ENCODE results near the gene UFL1. TPM values are rescaled to one million over a fixed set of nuclear protein-coding genes. Genes with fewer than 3 reads are reported as not detected.
"Not testable (repeated sequence)": the region's sequence is repeated elsewhere in the genome, so short reads cannot be mapped to it uniquely, and the experiment has no call there.

Gene UFL1
- total RNA-seq, result 10 to 100 TPM; 18.6 to 25.9 TPM
- 10 to 100 TPM; 13.1 to 16.9 TPM for polyA plus RNA-seq

DNA sequence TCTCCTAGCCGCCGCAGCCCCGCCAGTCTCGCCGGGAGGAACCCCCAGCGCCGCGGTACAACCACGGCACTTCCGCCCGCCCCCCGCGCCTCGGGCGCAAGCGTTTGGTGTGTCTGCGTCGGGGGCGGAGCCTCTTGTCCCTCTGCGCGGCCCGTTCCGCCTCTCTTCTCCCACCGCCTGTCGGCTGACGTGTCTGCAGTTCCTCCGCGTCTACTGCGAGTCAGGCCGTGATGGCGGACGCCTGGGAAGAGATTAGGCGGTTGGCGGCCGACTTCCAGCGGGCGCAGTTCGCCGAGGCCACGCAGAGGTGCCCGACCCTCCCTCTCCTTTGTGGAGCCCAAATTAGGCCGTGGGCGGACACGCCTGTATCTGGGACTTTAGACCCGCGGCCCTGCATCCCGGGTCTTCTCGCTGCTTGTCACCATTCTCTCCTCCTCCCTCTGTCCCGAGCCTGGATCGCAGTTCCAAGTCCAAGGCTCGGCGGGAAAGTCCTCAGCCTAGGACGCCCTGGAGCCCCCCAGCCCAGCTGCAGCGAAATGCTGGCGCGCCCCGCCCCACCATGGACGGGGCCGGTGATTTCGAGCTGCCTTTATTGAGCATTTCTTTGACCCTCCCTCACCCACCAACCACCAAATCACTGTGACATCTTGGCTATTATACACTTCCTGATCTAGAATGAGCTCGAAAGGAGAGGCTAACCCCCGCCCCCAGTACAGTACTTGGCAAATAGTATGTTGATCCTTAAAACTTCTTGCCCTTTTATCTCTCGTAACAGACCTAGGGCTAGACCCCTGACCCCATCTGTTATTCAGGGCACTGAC lies at the start of gene UFL1:
UFL1 (plus strand) TSS at position 163 of the 821 bp plus-strand sequence; CDS start at position 231, 68 bp downstream.
- Histone ChIP-seq H3K27ac (ENCODE audit: low read depth in 1 of 2, low read length in 2 of 2) (peak within 1 kb of the TSS; percentile 98 to 100), H3K4me1 (ENCODE audit: control insufficient read depth in 4 of 4, insufficient read depth in 4 of 4, low read length in 3 of 4) (peaks cover 0 to 24% (median 8%) of the 10 kb centered on the region in 4 donors), H3K9ac (ENCODE audit: low read depth in 1 of 2, low read length in 2 of 2) (peak within 1 kb of the TSS; percentile 96 to 100), H3K4me3 (ENCODE audit: low read depth in 1 of 3, low read length in 3 of 3) (peak within 1 kb of the TSS; percentile 62 to 98 (median 94)), H3K9me3 (ENCODE audit: control insufficient read depth in 4 of 4, low read length in 3 of 4) (no peaks in the 10 kb centered on the region), H3K27me3 (ENCODE audit: control insufficient read depth in 4 of 4, insufficient read depth in 4 of 4, low read length in 3 of 4) (no peaks in the 10 kb centered on the region), H3K36me3 (ENCODE audit: control insufficient read depth in 4 of 4, insufficient read depth in 3 of 4, low read depth in 1 of 4, low read length in 3 of 4) (peaks cover 1 to 17% (median 10%) of the 10 kb centered on the region in 4 donors)
- peak; percentile 91 for DNase-seq (ENCODE audit: low spot score)
- TF ChIP-seq, protein P1, sequence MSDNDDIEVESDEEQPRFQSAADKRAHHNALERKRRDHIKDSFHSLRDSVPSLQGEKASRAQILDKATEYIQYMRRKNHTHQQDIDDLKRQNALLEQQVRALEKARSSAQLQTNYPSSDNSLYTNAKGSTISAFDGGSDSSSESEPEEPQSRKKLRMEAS (IDR thresholded peaks at IDR 0.05), result no peak
- TF ChIP-seq HNF4A (conservative IDR thresholded peaks at IDR 0.05), result peak; percentile 60 to 68
- TF ChIP-seq NR2F2 (IDR thresholded peaks at IDR 0.05), result no peak
- peak in 1 of 2 donors; percentile 40 for TF ChIP-seq RAD21 (IDR thresholded peaks at IDR 0.05)
- peak; percentile 59 for TF ChIP-seq SP1 (IDR thresholded peaks at IDR 0.05)
- peak in 1 of 2 donors; percentile 83 for TF ChIP-seq GABPA (IDR thresholded peaks at IDR 0.05 in 1 of 2, conservative IDR thresholded peaks at IDR 0.05 in 1 of 2)
- no peak for TF ChIP-seq HNF4G (IDR thresholded peaks at IDR 0.05)
- TF ChIP-seq TAF1 (conservative IDR thresholded peaks at IDR 0.05), result peak; percentile 93
- TF ChIP-seq YY1 (IDR thresholded peaks at IDR 0.05), result peak; percentile 98
- TF ChIP-seq, protein P2, sequence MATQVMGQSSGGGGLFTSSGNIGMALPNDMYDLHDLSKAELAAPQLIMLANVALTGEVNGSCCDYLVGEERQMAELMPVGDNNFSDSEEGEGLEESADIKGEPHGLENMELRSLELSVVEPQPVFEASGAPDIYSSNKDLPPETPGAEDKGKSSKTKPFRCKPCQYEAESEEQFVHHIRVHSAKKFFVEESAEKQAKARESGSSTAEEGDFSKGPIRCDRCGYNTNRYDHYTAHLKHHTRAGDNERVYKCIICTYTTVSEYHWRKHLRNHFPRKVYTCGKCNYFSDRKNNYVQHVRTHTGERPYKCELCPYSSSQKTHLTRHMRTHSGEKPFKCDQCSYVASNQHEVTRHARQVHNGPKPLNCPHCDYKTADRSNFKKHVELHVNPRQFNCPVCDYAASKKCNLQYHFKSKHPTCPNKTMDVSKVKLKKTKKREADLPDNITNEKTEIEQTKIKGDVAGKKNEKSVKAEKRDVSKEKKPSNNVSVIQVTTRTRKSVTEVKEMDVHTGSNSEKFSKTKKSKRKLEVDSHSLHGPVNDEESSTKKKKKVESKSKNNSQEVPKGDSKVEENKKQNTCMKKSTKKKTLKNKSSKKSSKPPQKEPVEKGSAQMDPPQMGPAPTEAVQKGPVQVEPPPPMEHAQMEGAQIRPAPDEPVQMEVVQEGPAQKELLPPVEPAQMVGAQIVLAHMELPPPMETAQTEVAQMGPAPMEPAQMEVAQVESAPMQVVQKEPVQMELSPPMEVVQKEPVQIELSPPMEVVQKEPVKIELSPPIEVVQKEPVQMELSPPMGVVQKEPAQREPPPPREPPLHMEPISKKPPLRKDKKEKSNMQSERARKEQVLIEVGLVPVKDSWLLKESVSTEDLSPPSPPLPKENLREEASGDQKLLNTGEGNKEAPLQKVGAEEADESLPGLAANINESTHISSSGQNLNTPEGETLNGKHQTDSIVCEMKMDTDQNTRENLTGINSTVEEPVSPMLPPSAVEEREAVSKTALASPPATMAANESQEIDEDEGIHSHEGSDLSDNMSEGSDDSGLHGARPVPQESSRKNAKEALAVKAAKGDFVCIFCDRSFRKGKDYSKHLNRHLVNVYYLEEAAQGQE (IDR thresholded peaks at IDR 0.05), result peak; percentile 92
- TF ChIP-seq FOXA1 (IDR thresholded peaks at IDR 0.05), result peak; percentile 58
- peak in 1 of 2 donors; percentile 49 for TF ChIP-seq JUND (IDR thresholded peaks at IDR 0.05)
- peak; percentile 72 to 77 for TF ChIP-seq EGR1 (IDR thresholded peaks at IDR 0.05; ENCODE audit: low read depth in 2 of 2)
- under 1% methylated on average over 63 of the region's 63 CpGs for WGBS

DNA sequence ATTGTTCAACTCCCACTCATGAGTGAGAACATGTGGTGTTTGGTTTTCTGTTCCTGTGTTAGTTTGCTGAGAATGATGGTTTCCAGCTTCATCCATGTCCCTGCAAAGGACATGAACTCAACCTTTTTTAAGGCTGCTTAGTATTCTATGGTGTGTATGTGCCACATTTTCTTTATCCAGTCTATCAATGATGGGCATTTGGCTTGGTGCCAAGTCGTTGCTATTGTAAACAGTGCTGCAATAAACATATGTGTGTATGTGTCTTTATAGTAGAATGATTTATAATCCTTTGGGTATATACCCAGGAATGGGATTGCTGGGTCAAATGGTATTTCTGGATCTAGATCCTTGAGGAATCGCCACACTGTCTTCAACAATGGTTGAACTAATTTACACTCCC lies 49.3 kb upstream of the UFL1 start:
- H3K4me3 ChIP-seq (ENCODE audit: low read depth in 1 of 3, low read length in 3 of 3); H3K9me3 ChIP-seq (ENCODE audit: control insufficient read depth in 4 of 4, low read length in 3 of 4); DNase-seq (ENCODE audit: low spot score); H3K27ac ChIP-seq (ENCODE audit: low read depth in 1 of 2, low read length in 2 of 2); H3K9ac ChIP-seq (ENCODE audit: low read depth in 1 of 2, low read length in 2 of 2); H3K27me3 ChIP-seq (ENCODE audit: control insufficient read depth in 4 of 4, insufficient read depth in 4 of 4, low read length in 3 of 4); H3K36me3 ChIP-seq (ENCODE audit: control insufficient read depth in 4 of 4, insufficient read depth in 3 of 4, low read depth in 1 of 4, low read length in 3 of 4); H3K4me1 ChIP-seq (ENCODE audit: control insufficient read depth in 4 of 4, insufficient read depth in 4 of 4, low read length in 3 of 4): not testable (repeated sequence)
- WGBS, result 51% methylated on average over 2 of the region's 2 CpGs

DNA sequence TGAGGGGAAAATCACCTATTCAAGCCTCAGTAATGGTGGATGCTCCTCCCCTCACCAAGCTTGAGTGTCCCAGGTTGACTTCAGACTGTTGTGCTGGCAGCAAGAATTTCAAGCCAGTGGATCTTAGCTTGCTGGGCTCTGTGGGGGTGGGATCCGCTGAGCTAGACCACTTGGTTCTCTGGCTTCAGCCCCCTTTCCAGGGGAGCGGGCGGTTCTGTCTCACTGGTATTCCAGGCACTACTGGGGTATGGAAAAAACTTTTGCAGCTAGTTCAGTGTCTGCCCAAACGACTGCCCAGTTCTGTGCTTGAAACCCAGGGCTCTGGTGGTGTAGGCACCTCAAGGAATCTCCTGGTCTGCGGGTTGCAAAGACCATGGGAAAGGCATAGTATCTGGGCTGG lies 42.9 kb upstream of the UFL1 start:
- no peak overlapping the region for H3K4me3 ChIP-seq (ENCODE audit: low read depth in 1 of 3, low read length in 3 of 3)
- no peaks in the 10 kb centered on the region for H3K4me1 ChIP-seq (ENCODE audit: control insufficient read depth in 4 of 4, insufficient read depth in 4 of 4, low read length in 3 of 4)
- H3K36me3 ChIP-seq (ENCODE audit: control insufficient read depth in 4 of 4, insufficient read depth in 3 of 4, low read depth in 1 of 4, low read length in 3 of 4), result no peaks in the 10 kb centered on the region
- peaks cover 4 to 26% (median 9%) of the 10 kb centered on the region in 4 donors for H3K9me3 ChIP-seq (ENCODE audit: control insufficient read depth in 4 of 4, low read length in 3 of 4)
- H3K27ac ChIP-seq (ENCODE audit: low read depth in 1 of 2, low read length in 2 of 2), result no peak overlapping the region
- no peak for DNase-seq (ENCODE audit: low spot score)
- H3K27me3 ChIP-seq (ENCODE audit: control insufficient read depth in 4 of 4, insufficient read depth in 4 of 4, low read length in 3 of 4), result no peaks in the 10 kb centered on the region
- TF ChIP-seq HNF4G (IDR thresholded peaks at IDR 0.05) (no peak), SP1 (IDR thresholded peaks at IDR 0.05) (no peak)
- WGBS, result 87% methylated on average over 5 of the region's 5 CpGs
- no peak overlapping the region for H3K9ac ChIP-seq (ENCODE audit: low read depth in 1 of 2, low read length in 2 of 2)

All from liver (tissue), 9 donors.